Liver (tissue), 9 donors: ENCODE results near the gene OR5AK2. TPM values are rescaled to one million over a fixed set of nuclear protein-coding genes. Genes with fewer than 3 reads are reported as not detected.

Experiments used
- DNase-seq: peaks from one replicate; pipeline ENCODE4 v3.0.0-alpha.2; 2017; ENCODE audit warnings: low spot score
- H3K27ac ChIP-seq, 2 donors: one replicate each; pipeline ENCODE4 v1.7.0; 2013; ENCODE audit warnings: inconsistent platforms in 2 of 2, low read length in 2 of 2, control low read depth in 1 of 2, low read depth in 1 of 2, mild to moderate bottlenecking in 1 of 2
- H3K27me3 ChIP-seq, 4 donors: one replicate each; pipeline versions ENCODE4 v1.6.1 to v1.7.0; 2013; ENCODE audit warnings: low read length in 3 of 4, inconsistent platforms in 1 of 4, mild to moderate bottlenecking in 1 of 4, moderate library complexity in 1 of 4; ENCODE audit not compliant: control insufficient read depth in 4 of 4, insufficient read depth in 4 of 4
- H3K36me3 ChIP-seq, 4 donors: one replicate each; pipeline versions ENCODE4 v1.6.1 to v1.7.0; 2013; ENCODE audit warnings: low read length in 3 of 4, mild to moderate bottlenecking in 3 of 4, low read depth in 1 of 4, moderate library complexity in 1 of 4; ENCODE audit not compliant: control insufficient read depth in 4 of 4, insufficient read depth in 3 of 4
- H3K4me1 ChIP-seq, 4 donors: one replicate each; pipeline versions ENCODE4 v1.6.1 to v1.7.0; 2013; ENCODE audit warnings: low read length in 3 of 4, mild to moderate bottlenecking in 3 of 4, moderate library complexity in 1 of 4; ENCODE audit not compliant: control insufficient read depth in 4 of 4, insufficient read depth in 4 of 4
- H3K4me3 ChIP-seq, 3 donors: one replicate each; pipeline versions ENCODE4 v1.6.1 to v1.7.0; 2013; ENCODE audit warnings: low read length in 3 of 3, control low read depth in 1 of 3, low read depth in 1 of 3, mild to moderate bottlenecking in 1 of 3
- H3K9ac ChIP-seq, 2 donors: one replicate each; pipeline ENCODE4 v1.7.0; 2013; ENCODE audit warnings: low read length in 2 of 2, mild to moderate bottlenecking in 2 of 2, moderate library complexity in 2 of 2, control low read depth in 1 of 2, low read depth in 1 of 2
- H3K9me3 ChIP-seq, 4 donors: one replicate each; pipeline versions ENCODE4 v1.6.1 to v1.7.0; 2013; ENCODE audit warnings: low read length in 3 of 4; ENCODE audit not compliant: control insufficient read depth in 4 of 4
- ATF3 ChIP-seq: IDR thresholded peaks from 2 replicates; pipeline ENCODE4 v1.6.1; 2016; ENCODE audit warnings: antibody characterized with exemption
- CTCF ChIP-seq: fragments of 150-350 bp; IDR thresholded peaks from 2 replicates; pipeline ENCODE4 v1.5.1; 2017; ENCODE audit warnings: improper control_type of control experiment, low read depth, low read length; ENCODE audit not compliant: missing input control
- EGR1 ChIP-seq, 2 donors: IDR thresholded peaks; 2 replicates each; pipeline ENCODE4 v1.6.1; 2016 to 2018; ENCODE audit warnings: antibody characterized with exemption in 2 of 2, low read depth in 2 of 2
- FOXA1 ChIP-seq: IDR thresholded peaks from 2 replicates; pipeline ENCODE4 v1.6.1; 2016; ENCODE audit warnings: antibody characterized with exemption
- FOXA2 ChIP-seq: IDR thresholded peaks from 2 replicates; pipeline ENCODE4 v1.6.1; 2016; ENCODE audit warnings: antibody characterized with exemption
- GABPA ChIP-seq, 2 donors: IDR thresholded peaks in 1 of 2; conservative IDR thresholded peaks in 1 of 2; 2 replicates each; pipeline ENCODE4 v1.6.1; 2016; ENCODE audit warnings: antibody characterized with exemption in 2 of 2, mild to moderate bottlenecking in 1 of 2, moderate library complexity in 1 of 2
- HNF4A ChIP-seq, 2 donors: conservative IDR thresholded peaks; 2 replicates each; pipeline ENCODE4 v1.6.1; 2016; ENCODE audit warnings: antibody characterized with exemption in 2 of 2, mild to moderate bottlenecking in 2 of 2
- HNF4G ChIP-seq: IDR thresholded peaks from 2 replicates; pipeline ENCODE4 v1.6.1; 2016; ENCODE audit warnings: antibody characterized with exemption
- JUND ChIP-seq, 2 donors: IDR thresholded peaks; 2 replicates each; pipeline ENCODE4 v1.6.1; 2016; ENCODE audit warnings: antibody characterized with exemption in 2 of 2
- NR2F2 ChIP-seq: IDR thresholded peaks from 2 replicates; pipeline ENCODE4 v1.6.1; 2016; ENCODE audit warnings: antibody characterized with exemption
- RAD21 ChIP-seq, 2 donors: IDR thresholded peaks; 2 replicates each; pipeline ENCODE4 v1.6.1; 2016; ENCODE audit warnings: antibody characterized with exemption in 2 of 2, mild to moderate bottlenecking in 2 of 2
- REST ChIP-seq: IDR thresholded peaks from 2 replicates; pipeline ENCODE4 v1.6.1; 2016; ENCODE audit warnings: antibody characterized with exemption, mild to moderate bottlenecking
- RXRA ChIP-seq, 2 donors: IDR thresholded peaks; 2 replicates each; pipeline ENCODE4 v1.6.1; 2017 to 2018; ENCODE audit warnings: antibody characterized with exemption in 2 of 2, mild to moderate bottlenecking in 1 of 2
- SP1 ChIP-seq: IDR thresholded peaks from 2 replicates; pipeline ENCODE4 v1.6.1; 2018; ENCODE audit warnings: antibody characterized with exemption, mild to moderate bottlenecking
- TAF1 ChIP-seq: conservative IDR thresholded peaks from 2 replicates; pipeline ENCODE4 v1.6.1; 2016; ENCODE audit warnings: antibody characterized with exemption, mild to moderate bottlenecking
- YY1 ChIP-seq: IDR thresholded peaks from 2 replicates; pipeline ENCODE4 v1.6.1; 2016; ENCODE audit warnings: antibody characterized with exemption, mild to moderate bottlenecking
- ZBTB33 ChIP-seq: IDR thresholded peaks from 2 replicates; pipeline ENCODE4 v1.6.1; 2016; ENCODE audit warnings: antibody characterized with exemption
- WGBS: extraction: QIAGEN DNeasy Blood & Tissue Kit; methylation state at CpG from one replicate; pipeline ENCODE4 v1.1.7; 2013; 5-methylcytosine and 5-hydroxymethylcytosine counted together
- polyA plus RNA-seq, 2 donors: library from polyadenylated mRNA; stranded (reverse) in 1 of 2; unstranded in 1 of 2; fragments of 200-250 nt in 1 of 2; fragments of >200 nt in 1 of 2; fragmentation: Nextera tagmentation in 1 of 2; extraction: Ambion mirVana in 1 of 2; gene quantifications; one replicate each; pipeline versions ENCODE4 v1.2.1 to v1.2.3, GENCODE V29; 2013 to 2015
- total RNA-seq, 2 donors: library from RNA; depleted of rRNA; stranded (reverse); fragments of >200 nt; gene quantifications; one replicate each; pipeline ENCODE4 v1.2.3, GENCODE V29; 2014
- donor health status: healthy.
- donor health status: healthy.
- donor health status: healthy.
- donor health status: healthy.
- donor health status: healthy.

The OR5AK2 gene
- total and polyA plus RNA-seq, 4 donors: not detected

GRCh38 chr11:56990702-56991101 lies 2.0 kb downstream of the OR5AK2 start:
- Histone ChIP-seq H3K4me1 (no peaks in the 10 kb centered on the region), H3K4me3 (no peak overlapping the region), H3K9me3 (peaks cover 0 to 9% (median 3%) of the 10 kb centered on the region in 4 donors), H3K27ac (no peak overlapping the region), H3K9ac (no peak overlapping the region), H3K27me3 (no peaks in the 10 kb centered on the region), H3K36me3 (no peaks in the 10 kb centered on the region)
- no peak for DNase-seq
- TF ChIP-seq YY1: no peak
- TF ChIP-seq EGR1 (IDR thresholded peaks at IDR 0.05; ENCODE audit: low read depth in 2 of 2): no peak
- TF ChIP-seq HNF4G: no peak
- TF ChIP-seq JUND (IDR thresholded peaks at IDR 0.05): no peak
- no peak for TF ChIP-seq HNF4A (conservative IDR thresholded peaks at IDR 0.05)
- no peak for TF ChIP-seq RXRA (IDR thresholded peaks at IDR 0.05)
- TF ChIP-seq TAF1: no peak
- TF ChIP-seq GABPA (IDR thresholded peaks at IDR 0.05 in 1 of 2, conservative IDR thresholded peaks at IDR 0.05 in 1 of 2): no peak
- TF ChIP-seq RAD21 (IDR thresholded peaks at IDR 0.05): no peak
- no peak for TF ChIP-seq REST
- no peak for TF ChIP-seq ATF3
- no peak for TF ChIP-seq NR2F2
- TF ChIP-seq SP1: no peak
- no peak for TF ChIP-seq FOXA2
- WGBS: 53% methylated on average over 2 of the region's 2 CpGs

GRCh38 chr11:56994532-56994931 lies 5.8 kb downstream of the OR5AK2 start:
- TF ChIP-seq HNF4G (no peak), TAF1 (no peak), NR2F2 (no peak), FOXA2 (no peak), RXRA (IDR thresholded peaks at IDR 0.05) (no peak), FOXA1 (no peak), HNF4A (conservative IDR thresholded peaks at IDR 0.05) (no peak), ZBTB33 (no peak), GABPA (IDR thresholded peaks at IDR 0.05 in 1 of 2, conservative IDR thresholded peaks at IDR 0.05 in 1 of 2) (no peak), EGR1 (IDR thresholded peaks at IDR 0.05; ENCODE audit: low read depth in 2 of 2) (no peak), ATF3 (no peak), YY1 (no peak), CTCF (no peak)
- Histone ChIP-seq H3K27me3 (no peaks in the 10 kb centered on the region), H3K4me3 (no peak overlapping the region), H3K4me1 (no peaks in the 10 kb centered on the region), H3K36me3 (no peaks in the 10 kb centered on the region), H3K9me3 (peaks cover 0 to 9% (median 4%) of the 10 kb centered on the region in 4 donors), H3K9ac (no peak overlapping the region), H3K27ac (no peak overlapping the region)
- no peak for DNase-seq
